Heart left ventricle (tissue), 16 donors: Measurements from ENCODE around the gene OASL. TPM values are rescaled to one million over a fixed set of nuclear protein-coding genes. Genes with fewer than 3 reads are reported as not detected.

Experiments
- ATAC-seq, 4 donors: fragments of 200-7000 bp; cut with Tn5 transposase; one replicate each; pipeline ENCODE4 v1.9.1; 2020 to 2022; ENCODE audit warnings: moderate library complexity in 4 of 4, mild to moderate bottlenecking in 3 of 4, moderate number of reproducible peaks in 1 of 4
- DNase-seq, 5 donors: peaks; one replicate each; pipeline ENCODE4 v3.0.0-alpha.2; 2020
- H3K27ac ChIP-seq, 12 donors: fragments of 200-600 bp; sonication (generic) in 4 of 12; one replicate each; pipeline versions ENCODE4 v1.5.0 to v1.8.0; 2016 to 2022; ENCODE audit warnings: mild to moderate bottlenecking in 2 of 12
- H3K27me3 ChIP-seq, 9 donors: fragments of 200-600 bp; sonication (generic) in 2 of 9; one replicate each; pipeline versions ENCODE4 v1.5.1 to v1.8.0; 2016 to 2022; ENCODE audit warnings: mild to moderate bottlenecking in 3 of 9
- H3K36me3 ChIP-seq, 9 donors: fragments of 200-600 bp; sonication (generic) in 2 of 9; one replicate each; pipeline versions ENCODE4 v1.5.0 to v1.8.0; 2018 to 2022; ENCODE audit warnings: mild to moderate bottlenecking in 2 of 9
- H3K4me1 ChIP-seq, 12 donors: fragments of 200-600 bp; sonication (generic) in 4 of 12; one replicate each; pipeline versions ENCODE4 v1.5.0 to v1.8.0; 2016 to 2022; ENCODE audit warnings: mild to moderate bottlenecking in 3 of 12
- H3K4me3 ChIP-seq, 12 donors: fragments of 200-600 bp; sonication (generic) in 4 of 12; one replicate each; pipeline versions ENCODE4 v1.5.0 to v1.8.0; 2017 to 2022; ENCODE audit warnings: mild to moderate bottlenecking in 9 of 12, moderate library complexity in 4 of 12
- H3K9me3 ChIP-seq, 12 donors: fragments of 200-600 bp; sonication (generic) in 4 of 12; one replicate each; pipeline versions ENCODE4 v1.5.0 to v1.8.0; 2016 to 2022; ENCODE audit warnings: mild to moderate bottlenecking in 1 of 12
- POLR2A ChIP-seq, 2 donors: fragments of 450-650 bp; IDR thresholded peaks; one replicate each; pipeline ENCODE4 v1.6.1; 2017; ENCODE audit warnings: antibody characterized with exemption in 2 of 2, mild to moderate bottlenecking in 2 of 2, moderate library complexity in 2 of 2
- WGBS, 4 donors: extraction: QIAGEN DNeasy Blood & Tissue Kit in 2 of 4; methylation state at CpG; one replicate each; pipeline versions ENCODE4 v1.1.5 to v1.1.7; 2013 to 2018; 5-methylcytosine and 5-hydroxymethylcytosine counted together
- intact Hi-C, 10 donors: fragments of 100-400 bp; cut with DNase I; formaldehyde crosslinking; loops; one replicate each; pipeline versions ENCODE4 v1.11.1 to v1.14.2; 2022
- polyA plus RNA-seq, 2 donors: library from polyadenylated mRNA; stranded (reverse); fragments of 200-250 nt; gene quantifications; one replicate each; pipeline ENCODE4 v1.2.3, GENCODE V29; 2013
- total RNA-seq, 9 donors: library from RNA; depleted of rRNA in 2 of 9; stranded (reverse); fragments of >200 nt in 2 of 9; fragmentation: NEBNext Ultra II Directional in 3 of 9; extraction: Animal tissue kit (Norgen Biotek cat#: 25700) in 3 of 9; gene quantifications; one replicate each; pipeline versions ENCODE4 v1.1.0 to v1.2.4, GENCODE V29; 2016 to 2023
- TF ChIP-seq, protein P1 (sequence below), 12 donors: fragments of 200-600 bp; sonication (generic) in 4 of 12; IDR thresholded peaks; one replicate each; pipeline versions ENCODE4 v1.5.0 to v1.8.0; 2018 to 2022; ENCODE audit warnings: antibody characterized with exemption in 12 of 12, mild to moderate bottlenecking in 5 of 12
- donor health status: ischemic (EF 13 %, LVEDD 7.1; RV severe dilation, severe dysfunction).
- donor health status: healthy with polysubstance abuse.
- donor health status: DM: no; HTN: yes; CAD: no.
- donor health status: DM: no; HTN: no; CAD: no.
- donor health status: ischemic (EF 25% LVEDD 6.9; RV normal size, moderate dysfunction).
- donor health status: ischemic (EF 25% LVEDD 5.7; RV mildly dilated, moderate dysfunction).
- donor health status: healthy.
- donor health status: DM: yes; HTN: yes; CAD: no.
- donor health status: ischemic (EF 35%, LVEDD 5.7; RV mildly dilated, moderate dysfunction).
- donor health status: nonischemic (EF 11% LVEDD 7.7; RV severe dilation, severe dysfunction).
- donor health status: DM: yes; HTN: yes; CAD: no.
- donor health status: PGD.
- donor health status: ischemic (EF 29% LVEDD 5.4; RV normal size, mild dysfunction).
- donor health status: nonischemic (EF 23%, LVEDD 6.1; RV moderate dilation, normal function).

Gene OASL
- total and polyA plus RNA-seq, 11 donors, result 0.32 to 5.0 (median 0.53) TPM; not detected in 1

DNA sequence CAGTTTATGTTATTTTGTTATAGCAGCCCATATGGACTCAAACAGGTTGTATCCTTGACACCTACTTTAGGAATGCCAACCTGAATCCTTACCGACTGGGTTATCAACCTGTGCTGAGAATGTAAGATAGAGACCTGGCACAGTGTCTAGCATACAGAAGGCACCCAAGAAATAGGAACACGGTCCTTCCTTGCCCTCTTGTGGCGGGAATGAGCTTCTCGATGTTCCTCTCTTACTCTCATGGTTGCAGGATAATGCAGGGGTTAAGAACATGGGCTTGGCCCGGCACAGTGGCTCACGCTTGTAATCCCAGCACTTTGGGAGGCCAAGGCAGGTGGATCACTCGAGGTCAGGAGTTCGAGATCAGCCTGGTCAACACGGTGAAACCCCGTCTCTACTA is 29.3 kb downstream of the OASL start:
- intact Hi-C loops, result loop anchor here in 2 of 10 donors (10.0 kb wide), 2 partner anchors 85 to 425 kb away; partner anchors contain the start of gene POP5 (in 1 of the 2)
- ATAC-seq, result peak in 3 of 4 donors; percentile 62 to 70 (median 64)

DNA sequence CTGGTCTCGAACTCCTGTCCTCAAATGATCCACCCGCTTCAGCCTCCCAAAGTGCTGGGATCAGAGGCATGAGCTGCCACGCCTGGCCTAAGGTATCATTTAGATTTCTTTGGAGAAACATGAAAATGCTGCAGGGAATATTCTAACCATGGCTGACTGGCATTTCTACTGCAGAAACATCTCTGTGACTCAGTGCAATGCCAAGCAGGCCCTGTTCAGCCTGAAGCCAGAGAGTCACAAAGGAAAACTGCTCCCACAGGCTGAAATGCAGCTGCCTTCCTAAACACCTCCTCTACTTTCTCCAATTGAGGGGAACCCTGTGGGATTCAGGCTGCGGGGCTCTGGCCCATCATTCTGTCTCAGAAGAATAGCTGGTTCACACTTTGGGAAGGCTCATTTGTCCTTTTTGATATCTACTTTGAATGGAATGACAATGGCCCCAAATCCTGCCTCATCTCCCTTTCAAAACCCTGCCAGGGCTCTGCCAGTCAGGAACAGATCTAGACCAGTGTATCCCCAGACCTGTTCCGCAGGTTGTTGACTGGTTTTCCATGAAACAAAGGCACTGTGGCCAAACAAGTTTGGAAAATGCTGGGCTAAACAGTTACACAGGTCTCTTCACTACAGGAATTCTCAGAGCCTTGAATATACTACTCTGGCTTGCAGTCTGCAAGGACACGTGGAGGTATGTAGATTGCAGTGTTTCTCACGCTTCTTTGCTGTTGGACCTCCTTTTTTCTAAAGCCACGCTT is 30.5 kb downstream of the OASL start:
- no peak overlapping the region for H3K4me3 ChIP-seq
- H3K27ac ChIP-seq, result no peak overlapping the region
- TF ChIP-seq, protein P1, sequence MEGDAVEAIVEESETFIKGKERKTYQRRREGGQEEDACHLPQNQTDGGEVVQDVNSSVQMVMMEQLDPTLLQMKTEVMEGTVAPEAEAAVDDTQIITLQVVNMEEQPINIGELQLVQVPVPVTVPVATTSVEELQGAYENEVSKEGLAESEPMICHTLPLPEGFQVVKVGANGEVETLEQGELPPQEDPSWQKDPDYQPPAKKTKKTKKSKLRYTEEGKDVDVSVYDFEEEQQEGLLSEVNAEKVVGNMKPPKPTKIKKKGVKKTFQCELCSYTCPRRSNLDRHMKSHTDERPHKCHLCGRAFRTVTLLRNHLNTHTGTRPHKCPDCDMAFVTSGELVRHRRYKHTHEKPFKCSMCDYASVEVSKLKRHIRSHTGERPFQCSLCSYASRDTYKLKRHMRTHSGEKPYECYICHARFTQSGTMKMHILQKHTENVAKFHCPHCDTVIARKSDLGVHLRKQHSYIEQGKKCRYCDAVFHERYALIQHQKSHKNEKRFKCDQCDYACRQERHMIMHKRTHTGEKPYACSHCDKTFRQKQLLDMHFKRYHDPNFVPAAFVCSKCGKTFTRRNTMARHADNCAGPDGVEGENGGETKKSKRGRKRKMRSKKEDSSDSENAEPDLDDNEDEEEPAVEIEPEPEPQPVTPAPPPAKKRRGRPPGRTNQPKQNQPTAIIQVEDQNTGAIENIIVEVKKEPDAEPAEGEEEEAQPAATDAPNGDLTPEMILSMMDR (IDR thresholded peaks at IDR 0.05), result no peak
- TF ChIP-seq POLR2A (IDR thresholded peaks at IDR 0.05), result no peak
- ATAC-seq (no peak), DNase-seq (no peak)
- WGBS, 4 donors, result 92 to 98% (median 96%) methylated on average over 8 of the region's 8 CpGs
- H3K36me3 ChIP-seq, result peaks cover 0 to 91% (median 84%) of the 10 kb centered on the region in 9 donors
- no peaks in the 10 kb centered on the region for H3K4me1 ChIP-seq
- H3K27me3 ChIP-seq, result no peaks in the 10 kb centered on the region
- intact Hi-C loops, result loop anchor here in 1 of 10 donors (10.0 kb wide), 1 partner anchor 86 kb away; no protein-coding TSS in a partner anchor
- H3K9me3 ChIP-seq, result no peaks in the 10 kb centered on the region

More for the DNA sequence above, 29.3 kb downstream of the OASL start:
- no peaks in the 10 kb centered on the region for H3K9me3 ChIP-seq
- TF ChIP-seq POLR2A (IDR thresholded peaks at IDR 0.05), result no peak
- TF ChIP-seq, protein P1 (IDR thresholded peaks at IDR 0.05), result peak in 10 of 12 donors; percentile 10 to 40 (median 26)
- H3K4me3 ChIP-seq, result no peak overlapping the region
- H3K27me3 ChIP-seq, result no peaks in the 10 kb centered on the region
- H3K36me3 ChIP-seq, result peaks cover 0 to 79% (median 71%) of the 10 kb centered on the region in 9 donors
- H3K4me1 ChIP-seq, result no peaks in the 10 kb centered on the region
- 60 to 68% (median 66%) methylated on average over 10 of the region's 10 CpGs for WGBS, 4 donors
- no peak overlapping the region for H3K27ac ChIP-seq
- no peak for DNase-seq

DNA sequence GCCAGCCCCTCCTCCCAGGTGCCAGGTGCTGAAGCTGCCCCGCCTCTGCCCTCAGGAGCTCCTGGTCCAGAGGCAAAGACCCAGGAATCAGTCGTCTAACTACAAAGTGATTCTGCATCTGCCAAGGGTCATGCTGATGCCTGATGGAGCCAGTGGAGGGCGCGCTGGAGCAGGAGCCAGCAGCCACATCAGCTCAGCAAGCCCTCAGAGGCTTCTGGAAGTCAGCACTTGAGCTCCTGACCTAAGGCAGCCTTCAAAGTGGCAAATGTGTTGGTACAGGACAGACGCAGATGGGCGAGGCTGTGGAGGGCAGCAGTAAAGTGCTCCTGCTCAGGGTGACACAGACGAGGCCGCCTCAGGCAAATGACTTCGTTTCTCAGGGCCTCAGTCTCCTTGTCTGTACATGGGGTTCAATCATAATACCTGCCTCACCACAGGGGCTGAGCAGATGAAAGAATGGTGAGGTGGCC is 33.7 kb downstream of the OASL start:
- DNase-seq, result no peak
- ATAC-seq, result no peak
- TF ChIP-seq POLR2A (IDR thresholded peaks at IDR 0.05), result no peak
- TF ChIP-seq, protein P1 (IDR thresholded peaks at IDR 0.05), result peak in 10 of 12 donors; percentile 14 to 56 (median 40)
- Histone ChIP-seq H3K36me3 (peaks cover 0 to 88% (median 74%) of the 10 kb centered on the region in 9 donors), H3K27me3 (no peaks in the 10 kb centered on the region), H3K4me1 (no peaks in the 10 kb centered on the region), H3K4me3 (no peak overlapping the region), H3K27ac (no peak overlapping the region), H3K9me3 (no peaks in the 10 kb centered on the region)
- WGBS, 4 donors, result 65 to 76% (median 70%) methylated on average over 8 to 9 of the region's 9 CpGs
- intact Hi-C loops, result loop anchor here in 1 of 10 donors (10.0 kb wide), 1 partner anchor 89 kb away; no protein-coding TSS in a partner anchor

DNA sequence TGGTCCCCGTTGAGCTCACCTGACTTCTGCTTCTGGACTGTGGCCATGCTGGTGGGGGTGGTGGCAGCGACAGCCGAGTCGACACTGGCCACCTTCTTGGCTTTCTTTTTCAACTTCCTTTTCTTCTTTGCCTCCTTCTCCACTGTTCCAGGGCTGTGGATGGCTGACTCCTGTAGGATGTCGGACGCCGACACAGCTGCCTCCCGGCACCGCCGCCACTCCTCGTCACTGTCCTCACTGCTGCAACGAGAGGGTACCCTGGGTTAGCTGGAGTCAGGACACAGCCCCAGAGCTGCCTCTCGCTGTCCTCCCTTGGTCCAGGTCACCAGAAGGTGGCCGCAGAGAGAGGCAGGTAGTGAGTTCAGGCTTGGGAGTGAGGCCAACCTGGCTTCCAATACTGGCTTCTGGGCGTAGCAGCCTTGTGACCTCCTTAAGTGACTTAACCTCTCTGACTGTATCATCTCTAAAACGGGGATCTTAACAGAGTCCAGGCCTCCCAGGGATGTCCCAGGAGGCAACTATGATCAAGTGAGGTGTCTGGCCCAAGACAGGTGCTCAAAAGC is 34.7 kb downstream of the OASL start:
- Histone ChIP-seq H3K27me3 (peaks cover 0 to 4% (median 0%) of the 10 kb centered on the region in 9 donors), H3K36me3 (peaks cover 0 to 78% (median 65%) of the 10 kb centered on the region in 9 donors), H3K4me1 (peaks cover 0 to 7% (median 0%) of the 10 kb centered on the region in 12 donors), H3K4me3 (no peak overlapping the region), H3K9me3 (no peaks in the 10 kb centered on the region), H3K27ac (no peak overlapping the region)
- WGBS, 4 donors, result 91 to 92% (median 92%) methylated on average over 15 to 16 of the region's 16 CpGs
- ATAC-seq (no peak), DNase-seq (no peak)
- TF ChIP-seq POLR2A (IDR thresholded peaks at IDR 0.05), result no peak
- TF ChIP-seq, protein P1 (IDR thresholded peaks at IDR 0.05), result no peak
- intact Hi-C loops, result loop anchor here in 1 of 10 donors (10.0 kb wide), 1 partner anchor 90 kb away; no protein-coding TSS in a partner anchor
